HG03103 (cell line): Measurements from ENCODE around the gene FAM120A.
"Not testable (repeated sequence)": the region's sequence is repeated elsewhere in the genome, so short reads cannot be mapped to it uniquely, and the experiment has no call there.

Experiments used
- ATAC-seq: cut with Tn5 transposase; IDR thresholded peaks from one replicate; pipeline ENCODE4 v1.9.1; 2021; ENCODE audit warnings: low read depth; ENCODE audit not compliant: unreplicated experiment

FAM120A gene

DNA sequence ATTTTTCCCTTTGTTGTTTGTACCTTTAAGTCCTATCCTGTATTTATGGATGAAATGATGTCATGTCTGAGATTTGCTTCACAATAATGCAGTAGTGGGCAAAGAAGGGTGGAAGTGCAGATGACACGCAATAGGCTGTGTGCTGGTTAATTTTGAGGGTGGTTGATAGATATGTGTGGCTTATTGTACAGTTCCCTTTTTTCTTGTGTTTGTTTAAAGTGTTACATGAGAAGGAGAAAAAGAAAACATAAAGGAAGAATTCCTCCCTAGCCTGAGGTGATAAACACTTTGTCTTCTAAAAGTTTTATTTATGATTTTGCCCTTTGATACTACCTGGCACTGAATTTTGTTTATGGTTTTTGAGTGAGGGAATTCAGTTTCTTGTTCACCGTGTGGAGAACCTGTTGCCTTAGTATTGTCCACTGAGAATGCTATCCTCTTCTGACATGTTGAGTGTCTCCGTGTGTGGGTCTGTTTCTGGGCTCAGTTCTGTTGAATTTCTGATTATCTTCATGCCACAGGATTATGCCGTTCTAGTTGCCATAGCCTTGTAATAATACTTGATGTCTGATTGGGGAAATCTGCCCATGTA is 54.2 kb downstream of the FAM120A start:
- ATAC-seq, result no peak

DNA sequence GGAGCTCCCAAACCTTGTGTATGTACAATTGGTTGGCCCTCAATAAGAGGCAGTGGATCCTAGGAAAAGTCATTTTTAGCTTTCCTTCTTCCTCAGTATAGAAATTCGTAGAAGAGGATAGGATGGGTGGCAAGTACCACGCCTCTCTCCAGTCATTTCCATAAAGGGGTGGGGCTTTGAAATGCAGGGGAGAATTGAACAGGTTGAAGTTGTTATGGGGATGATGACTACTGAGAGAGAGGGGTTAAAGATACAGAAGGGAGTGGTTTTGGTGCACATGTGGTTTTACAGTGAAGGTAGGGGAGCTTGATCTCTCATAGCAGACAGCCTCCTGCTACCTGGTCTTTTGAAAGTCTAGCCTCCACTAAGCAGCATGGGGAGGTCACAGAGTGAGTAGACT is 56.3 kb downstream of the FAM120A start:
- ATAC-seq, result no peak

DNA sequence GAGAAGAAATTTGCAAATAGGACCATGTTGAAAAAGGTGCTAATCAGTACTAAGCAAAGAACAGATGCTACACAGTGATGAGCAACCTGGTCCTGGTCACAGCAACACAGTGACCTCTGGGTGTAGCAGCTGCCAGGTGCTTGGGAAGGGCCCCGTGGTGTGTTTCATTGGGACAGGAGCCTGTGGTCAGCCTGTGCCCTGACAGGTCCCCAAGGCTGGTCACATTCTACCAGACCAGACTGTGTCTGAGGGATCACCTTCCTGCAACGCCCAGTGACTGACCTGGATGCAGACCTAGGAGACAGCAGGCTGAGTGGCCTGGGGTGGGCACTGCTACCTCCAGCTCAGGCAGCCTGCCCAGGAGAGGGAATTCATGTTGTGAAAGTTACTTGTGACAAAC is 56.7 kb downstream of the FAM120A start:
- ATAC-seq, result no peak

DNA sequence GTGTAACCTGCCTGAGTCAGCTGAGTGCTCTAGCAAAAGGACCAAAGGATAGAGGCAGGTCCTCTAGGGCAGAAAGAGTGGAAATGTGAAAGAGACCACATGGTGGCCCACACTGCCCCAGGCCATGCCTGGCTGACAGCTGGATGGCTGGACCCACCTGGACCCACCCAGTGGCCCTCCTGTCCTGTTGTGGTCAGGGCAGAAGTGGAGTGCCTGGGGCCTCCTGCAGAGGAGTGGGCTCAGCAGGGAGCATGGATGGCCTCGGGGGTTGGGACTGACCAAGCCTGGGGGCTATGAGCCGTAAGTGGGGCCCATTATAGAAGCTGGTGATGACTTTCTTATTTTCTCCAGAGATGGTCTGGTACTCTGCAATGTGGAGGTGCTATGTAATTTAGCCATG is 57.6 kb downstream of the FAM120A start:
- ATAC-seq, result no peak

DNA sequence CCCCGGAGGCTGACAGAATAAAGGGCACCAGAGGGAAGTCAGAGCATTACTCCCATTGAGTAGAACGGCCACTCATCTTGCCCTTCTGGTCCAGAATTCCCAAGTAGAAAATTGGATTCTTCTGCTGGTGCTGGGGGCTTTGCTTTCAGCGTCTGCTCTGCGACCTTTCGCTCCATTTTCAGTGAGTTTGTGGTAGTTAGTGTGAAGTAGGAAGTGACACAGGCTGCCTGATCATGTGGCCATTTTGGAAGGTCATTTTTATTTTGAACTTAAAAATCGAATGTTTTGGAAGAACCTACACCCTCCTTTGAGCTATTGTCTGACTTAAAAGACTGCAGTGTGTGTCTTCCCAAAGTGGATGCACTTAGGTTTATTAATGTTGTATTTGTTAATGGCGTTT is 58.6 kb downstream of the FAM120A start:
- ATAC-seq, result no peak

DNA sequence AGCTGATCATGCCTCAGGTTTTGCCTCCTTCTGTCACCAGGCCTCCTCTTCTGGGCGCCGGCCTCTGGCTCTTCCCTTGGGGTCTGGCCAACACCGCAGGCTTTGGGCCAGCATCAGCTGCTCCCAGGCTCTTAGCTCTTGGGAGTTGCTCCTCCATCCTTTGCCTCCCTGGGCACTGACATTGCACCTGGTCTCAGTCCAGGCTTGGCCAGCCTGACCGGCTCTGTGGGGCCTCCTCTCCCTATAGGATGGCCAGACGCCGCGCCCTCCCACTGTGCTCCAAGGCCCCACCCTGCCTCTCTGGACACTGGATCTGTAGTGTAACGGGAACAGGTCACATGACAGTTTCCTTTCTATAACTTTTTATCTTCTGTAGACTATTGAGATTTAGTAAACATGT is 59.7 kb downstream of the FAM120A start:
- not testable (repeated sequence) for ATAC-seq

DNA sequence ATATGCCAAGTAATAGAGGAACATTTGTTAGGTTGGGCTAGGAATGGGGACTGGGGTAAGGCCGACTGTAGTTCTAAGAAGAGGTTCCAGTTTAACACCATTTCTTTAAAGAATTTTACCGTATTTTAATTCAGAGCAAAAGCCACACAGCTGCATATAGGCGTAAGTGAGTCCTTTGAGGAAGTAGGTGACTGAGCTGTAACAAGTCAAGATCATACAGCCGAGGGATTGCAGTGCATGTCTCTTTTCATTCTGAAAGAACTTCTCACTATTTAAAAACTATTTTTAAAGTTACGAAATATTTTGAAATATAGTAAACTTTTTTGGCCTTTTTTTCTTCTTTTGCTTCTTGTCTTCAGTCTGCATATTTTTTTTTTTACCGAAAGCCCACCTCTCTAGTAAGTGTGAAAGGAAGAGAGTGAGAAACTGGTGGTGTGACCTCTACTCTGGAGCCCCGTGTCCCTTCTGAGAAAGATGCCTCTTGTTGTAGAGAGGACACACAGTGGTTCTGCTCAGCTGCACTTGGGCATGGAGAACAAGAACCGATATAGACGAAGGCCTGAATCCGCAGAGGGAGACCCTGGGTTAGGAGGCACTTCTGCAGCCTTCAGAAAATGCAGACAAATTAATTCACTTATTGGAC is 60.8 kb downstream of the FAM120A start:
- ATAC-seq, result not testable (repeated sequence)

DNA sequence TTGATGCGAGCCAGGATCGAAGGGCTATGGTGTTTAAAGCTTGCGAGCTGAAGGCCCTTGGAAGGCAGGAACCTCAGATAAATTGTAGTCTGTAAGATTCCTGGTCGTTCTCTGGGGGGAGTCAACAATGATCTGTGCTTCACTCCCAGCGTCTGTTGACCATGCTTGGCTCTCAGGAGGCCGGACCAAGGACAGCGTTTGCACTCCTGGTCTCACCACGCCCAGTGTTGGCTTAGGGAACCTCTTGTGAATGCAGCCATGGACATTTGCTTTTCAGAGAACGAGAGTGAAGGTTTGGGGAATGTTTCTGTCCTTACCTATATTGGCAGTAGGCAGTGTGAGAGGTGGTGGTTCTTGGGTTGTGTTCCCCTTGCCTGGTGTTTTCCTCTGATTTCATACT is 62.1 kb downstream of the FAM120A start:
- no peak for ATAC-seq

DNA sequence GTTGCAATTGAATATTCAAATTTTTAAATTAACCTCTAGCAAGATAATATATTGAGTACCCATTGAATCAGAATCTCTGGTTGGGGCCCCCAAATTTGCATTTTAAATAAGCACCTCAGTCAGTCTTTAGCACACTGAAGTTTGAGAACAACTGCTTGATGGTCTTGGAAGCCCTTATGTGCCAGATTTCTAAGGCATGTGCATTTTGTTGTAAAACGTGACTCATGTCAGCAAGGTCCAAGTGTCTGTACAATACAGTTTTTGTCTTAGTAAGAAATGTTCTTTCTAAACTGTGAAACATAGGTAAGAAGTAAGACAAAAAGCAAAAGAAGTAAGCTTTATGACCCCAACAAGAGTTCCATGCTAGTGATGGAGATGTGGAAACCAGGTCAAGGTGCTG is 65.8 kb downstream of the FAM120A start:
- no peak for ATAC-seq

DNA sequence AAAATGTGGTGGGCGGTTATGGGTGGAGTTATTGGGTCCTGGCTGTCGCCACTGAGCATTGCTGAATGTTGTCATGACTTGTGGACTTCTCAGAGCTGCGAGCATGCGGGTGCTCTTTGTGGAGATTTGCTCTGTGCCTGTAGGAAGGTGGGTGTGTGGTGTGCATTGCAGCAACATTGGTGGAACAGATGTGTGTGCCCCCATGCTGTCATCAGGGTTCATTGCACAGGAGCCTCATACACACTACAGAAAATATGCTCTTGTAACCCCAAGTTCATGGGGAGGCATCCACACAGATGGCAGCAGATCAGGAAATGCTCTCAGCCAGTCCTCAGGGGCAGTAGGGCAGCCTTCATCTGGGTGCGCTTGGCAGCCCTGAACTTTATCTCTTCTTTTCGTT is 69.0 kb downstream of the FAM120A start:
- ATAC-seq, result no peak

DNA sequence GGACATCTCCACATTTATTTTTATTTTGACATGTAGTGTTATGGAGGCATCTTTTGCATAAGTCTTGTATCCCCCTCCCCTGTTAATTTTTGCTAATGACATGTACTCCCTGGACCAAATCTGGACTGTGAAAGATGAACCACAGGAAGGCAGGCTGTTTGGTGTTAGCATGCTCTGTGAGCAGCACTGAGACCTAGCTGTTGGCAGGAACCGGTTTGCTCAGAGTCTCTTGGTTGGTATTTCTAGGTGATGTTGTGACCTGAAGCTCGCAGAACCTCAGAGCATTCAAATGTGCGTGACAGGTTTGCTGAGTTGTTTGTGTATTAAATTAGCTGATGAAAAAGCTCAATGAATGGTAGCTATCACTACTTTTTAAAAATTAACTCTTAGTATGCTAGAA is 71.3 kb downstream of the FAM120A start:
- ATAC-seq, result no peak

DNA sequence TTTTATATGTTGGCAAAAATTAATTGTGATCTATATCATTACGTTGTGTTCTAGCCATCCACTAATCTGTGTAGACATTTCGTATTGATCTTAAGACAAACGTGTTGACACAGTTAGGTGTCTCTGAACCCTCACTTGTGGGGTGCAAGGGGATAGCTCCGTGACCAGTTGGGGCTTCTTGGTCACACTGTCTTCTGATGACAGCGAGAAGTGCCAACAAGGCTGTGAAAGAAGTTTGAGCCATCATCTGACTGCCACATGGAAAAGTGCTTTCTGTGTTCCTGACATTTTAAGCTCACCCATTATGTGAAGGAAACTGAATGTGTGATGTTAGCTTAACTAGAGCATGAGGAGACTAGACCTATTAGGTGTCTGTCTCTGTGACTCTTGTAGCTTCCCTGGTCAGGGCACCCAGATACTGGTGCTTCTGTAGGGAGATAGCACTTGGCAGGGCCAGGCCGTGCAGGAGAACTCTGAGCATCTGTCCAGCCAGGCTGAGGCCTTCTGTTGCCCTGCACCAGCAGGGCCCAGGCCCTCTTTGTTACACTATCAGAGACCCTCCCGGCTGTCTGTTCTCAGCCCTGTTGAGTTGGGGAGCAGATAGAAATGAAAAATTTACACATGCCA is 72.1 kb downstream of the FAM120A start:
- ATAC-seq, result no peak

DNA sequence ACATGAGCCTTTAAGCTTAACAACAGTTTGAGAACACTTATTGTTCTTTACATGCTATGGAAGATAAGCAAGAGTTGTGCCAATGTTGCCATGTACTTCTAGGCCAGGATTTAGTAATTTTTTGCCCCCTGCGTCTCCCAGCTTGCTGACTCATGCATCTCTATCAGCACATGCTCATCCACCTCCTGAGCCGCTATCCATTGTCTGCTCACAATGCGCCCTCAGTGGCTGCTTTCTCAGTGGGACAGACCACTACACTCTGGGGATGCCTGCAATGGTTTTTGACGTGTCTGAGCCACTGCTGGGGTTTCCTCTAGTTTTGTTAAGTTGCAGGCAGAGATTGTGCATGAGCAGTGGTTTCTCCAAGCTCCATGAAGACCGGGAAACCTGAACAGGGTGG is 74.0 kb downstream of the FAM120A start:
- ATAC-seq, result no peak

DNA sequence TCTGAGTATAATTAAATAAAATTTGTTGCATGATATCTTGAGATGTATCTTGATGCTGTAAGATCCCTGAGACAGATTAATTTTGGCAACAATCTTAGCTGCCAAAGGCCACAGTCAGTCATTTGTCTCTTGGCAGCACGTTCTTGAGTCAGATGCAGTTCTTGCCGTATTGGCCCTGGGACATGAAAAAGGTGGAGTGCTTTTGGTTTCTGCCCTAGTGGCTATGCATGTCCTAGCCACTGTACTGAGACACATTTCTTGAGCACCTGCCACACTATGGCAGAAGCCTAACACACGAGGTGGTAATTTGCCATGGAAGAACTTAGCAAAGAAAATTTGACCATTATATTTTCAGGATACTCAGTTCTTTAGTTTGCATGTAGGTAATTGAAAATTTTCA is 79.9 kb downstream of the FAM120A start:
- ATAC-seq, result no peak

DNA sequence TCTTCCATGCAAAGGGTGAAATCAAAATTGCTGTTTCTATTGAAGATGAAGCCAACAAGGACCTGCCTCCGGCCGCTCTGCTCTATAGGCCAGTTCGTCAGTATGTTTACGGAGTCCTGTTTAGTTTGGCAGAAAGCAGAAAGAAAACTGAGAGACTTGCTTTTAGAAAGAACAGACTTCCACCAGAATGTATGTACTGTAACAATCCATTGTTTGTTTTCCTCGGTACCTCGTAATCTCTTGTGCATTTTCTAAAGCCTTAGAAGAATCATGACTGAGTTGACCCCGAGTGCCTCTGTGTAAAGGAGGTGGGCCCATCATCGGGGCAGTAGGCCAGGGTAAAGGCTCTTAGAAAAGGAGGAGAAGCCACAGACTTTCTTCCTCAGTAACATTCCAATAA is 80.7 kb downstream of the FAM120A start:
- no peak for ATAC-seq

DNA sequence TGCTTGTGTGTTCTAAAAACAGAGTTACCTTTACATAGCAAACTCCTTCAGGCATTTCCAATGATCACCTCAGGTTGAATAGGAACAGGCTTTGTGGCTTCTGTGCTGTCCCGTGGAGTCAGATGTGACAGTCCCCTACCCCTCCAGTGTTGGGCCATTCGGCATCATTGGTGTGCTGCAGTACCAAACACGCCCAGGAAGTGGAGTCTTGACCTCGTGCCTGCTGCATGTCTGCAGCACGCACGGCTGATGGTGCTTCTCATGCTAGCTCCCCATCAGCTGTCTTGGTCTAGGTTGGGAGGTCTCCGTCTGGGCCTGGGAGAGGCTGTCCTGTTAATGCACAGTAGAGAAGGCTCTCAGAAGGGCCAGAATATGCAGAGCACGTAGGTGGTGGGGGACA is 82.4 kb downstream of the FAM120A start:
- ATAC-seq, result no peak

DNA sequence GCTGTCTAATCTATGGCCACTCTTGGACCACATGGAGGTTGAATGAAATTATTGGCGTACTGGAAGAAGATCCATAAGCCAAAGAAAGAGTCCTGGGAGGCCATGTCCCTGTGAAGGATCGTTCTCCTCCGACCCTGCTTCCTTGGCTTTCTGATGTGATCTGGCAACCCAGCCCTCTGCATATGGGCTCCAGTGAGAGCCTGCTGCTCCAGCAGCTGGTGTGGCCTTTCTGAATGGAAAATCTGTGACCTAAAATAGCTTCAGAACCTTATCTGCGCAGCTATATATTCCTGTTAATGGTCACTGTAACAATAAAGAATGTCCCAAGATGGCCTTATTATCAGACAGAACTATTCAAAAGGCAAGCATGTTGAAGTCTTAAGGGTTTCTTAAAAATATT is 84.7 kb downstream of the FAM120A start:
- ATAC-seq, result no peak

DNA sequence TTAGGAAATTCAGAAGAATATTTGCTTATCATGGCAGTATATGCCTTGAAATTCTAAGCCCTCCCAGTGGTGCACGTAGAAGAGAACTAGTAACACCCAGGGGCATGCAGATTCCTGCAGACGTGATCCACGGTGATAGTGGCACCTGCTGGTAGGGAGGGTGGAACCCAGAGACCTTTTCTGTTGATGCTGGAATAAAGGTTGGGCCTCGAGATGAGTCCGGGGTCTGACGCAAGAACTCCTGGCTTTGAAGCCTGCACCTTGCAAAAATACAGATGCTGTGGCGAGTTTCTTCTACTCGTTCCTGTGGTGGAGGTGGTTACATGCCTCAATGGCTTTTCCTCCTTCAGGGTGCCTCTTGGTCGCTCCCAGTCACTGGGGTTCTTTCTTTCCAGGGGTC is 85.4 kb downstream of the FAM120A start:
- no peak for ATAC-seq

DNA sequence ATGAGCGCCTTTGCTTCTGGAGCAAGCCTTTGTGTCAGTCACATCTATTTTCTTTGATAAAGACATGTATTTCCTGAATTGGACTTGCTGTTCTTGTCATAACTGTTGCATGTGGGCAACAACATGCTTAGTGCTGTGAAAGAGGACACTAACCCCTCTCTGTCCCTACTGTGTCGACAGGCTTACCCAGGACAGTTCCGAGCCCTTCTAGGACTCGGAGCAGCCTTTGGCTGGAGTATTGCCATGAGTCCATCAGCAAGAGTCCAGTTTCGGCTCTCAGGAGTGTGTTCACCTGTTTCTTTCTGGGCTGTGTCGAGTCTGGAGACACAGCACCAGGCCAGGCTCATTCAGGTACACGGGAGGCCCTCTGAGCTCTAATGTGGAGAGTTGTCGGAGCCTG is 88.8 kb downstream of the FAM120A start:
- no peak for ATAC-seq

DNA sequence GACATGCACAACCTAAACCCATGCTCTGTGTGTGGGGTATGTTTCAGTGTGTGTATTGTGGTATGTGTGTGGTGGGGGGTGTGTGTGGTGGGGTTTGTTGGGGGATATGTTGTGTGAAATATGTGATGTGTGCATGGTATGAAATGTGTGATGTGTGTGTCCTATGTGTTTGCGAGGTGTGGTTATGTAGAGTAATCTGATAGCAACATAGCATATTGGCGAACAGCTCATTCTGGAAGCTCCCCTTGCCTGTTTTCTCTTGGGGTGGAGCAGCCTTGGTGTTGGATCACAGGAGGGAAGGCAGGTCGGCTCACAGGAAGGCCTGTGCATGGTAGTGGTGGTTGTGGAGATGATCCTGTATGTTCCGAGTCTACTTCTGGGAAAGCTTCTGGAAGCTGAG is 89.5 kb downstream of the FAM120A start:
- ATAC-seq, result no peak

DNA sequence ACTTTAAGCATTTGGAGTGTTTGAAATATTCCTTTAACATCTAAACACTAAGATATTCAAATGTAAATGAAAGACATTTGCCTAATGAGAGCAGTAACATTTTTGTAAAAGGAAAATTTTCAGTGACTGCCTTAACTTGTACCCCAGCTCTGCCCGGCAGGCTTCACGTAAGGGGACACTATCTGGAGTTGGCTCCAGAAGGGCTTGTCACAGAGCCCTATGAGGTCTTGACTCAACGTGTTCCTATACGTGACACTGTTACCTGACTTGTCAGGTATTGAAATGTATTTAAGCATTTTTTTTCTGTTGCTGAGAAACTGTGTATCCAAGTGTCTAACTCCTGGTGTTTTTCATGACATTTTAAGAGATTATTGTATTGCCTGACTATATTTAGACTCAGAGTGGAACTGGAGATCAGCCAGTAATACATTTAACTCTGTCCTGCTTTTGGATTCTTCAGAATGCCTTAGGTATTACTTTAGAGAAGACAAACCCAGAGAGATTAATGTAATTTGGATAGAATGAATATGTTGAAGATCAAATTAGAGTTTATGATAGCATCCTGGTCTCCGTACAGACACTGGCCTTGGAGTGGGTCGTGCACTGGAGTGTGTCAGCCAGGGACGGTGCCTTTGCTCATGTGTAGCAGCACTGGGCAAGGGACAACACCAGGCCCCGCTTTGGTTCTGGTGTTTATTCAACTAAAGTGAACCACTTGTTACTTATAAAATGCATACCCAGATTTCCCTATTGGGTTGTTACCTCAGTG is 90.3 kb downstream of the FAM120A start:
- no peak for ATAC-seq

DNA sequence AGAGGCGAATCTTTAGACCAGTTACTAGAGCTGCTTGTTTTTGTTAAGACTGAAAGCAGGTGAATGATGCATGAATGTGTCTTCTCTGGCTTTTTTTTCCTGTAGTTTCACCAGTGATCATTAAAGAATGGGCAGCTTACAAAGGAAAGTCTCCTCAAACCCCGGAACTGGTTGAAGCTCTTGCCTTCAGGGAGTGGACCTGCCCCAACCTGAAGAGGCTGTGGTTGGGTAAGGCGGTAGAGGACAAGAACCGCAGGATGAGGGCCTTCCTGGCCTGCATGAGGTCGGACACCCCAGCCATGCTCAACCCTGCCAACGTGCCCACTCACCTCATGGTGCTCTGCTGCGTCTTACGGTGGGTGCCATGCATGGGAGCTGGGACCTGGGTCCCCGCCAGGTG is 91.6 kb downstream of the FAM120A start:
- no peak for ATAC-seq
